ENCODE results near the gene MRPL2. TPM values are rescaled to one million over a fixed set of nuclear protein-coding genes. Genes with fewer than 3 reads are reported as not detected.

MRPL2 gene
- polyA plus RNA-seq, 1 donor (not counting 4 experiments of a cell fraction or from before 2014, with no cell fraction given), result 27.4 TPM

DNA sequence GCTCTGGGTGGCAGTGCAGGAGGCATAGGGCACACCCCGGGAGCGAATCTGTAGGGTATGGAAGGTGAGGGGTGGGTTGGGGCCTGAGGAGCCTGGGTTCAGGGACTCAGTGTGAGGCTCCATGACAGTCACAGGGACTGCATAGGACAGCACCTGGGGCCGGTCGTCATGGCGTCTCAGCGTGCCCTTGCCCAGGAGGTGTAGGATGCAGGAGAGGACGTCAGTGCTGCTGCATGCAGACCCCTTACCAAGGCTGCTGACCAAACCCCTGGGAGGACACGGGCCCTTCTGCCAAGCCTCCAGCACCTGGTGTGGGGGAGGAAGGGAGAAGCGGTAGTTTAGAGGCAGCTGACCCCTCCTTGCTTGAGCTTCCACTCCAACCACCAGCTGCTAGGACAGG lies 21.5 kb downstream of the MRPL2 start:
- Histone ChIP-seq H3K27ac (ENCODE audit: control insufficient read depth, insufficient read depth, low read length) (no peak overlapping the region), H3K27me3 (ENCODE audit: control insufficient read depth, extremely low read depth, insufficient read depth, low read length) (no peaks in the 10 kb centered on the region), H3K4me3 (ENCODE audit: control insufficient read depth in 2 of 3, extremely low read depth in 1 of 3, insufficient read depth in 2 of 3, low read depth in 1 of 3, low read length in 3 of 3) (no peak overlapping the region), H3K9me1 (ENCODE audit: control insufficient read depth, extremely low read depth, insufficient read depth, low read length) (no peaks in the 10 kb centered on the region), H3K9ac (ENCODE audit: control insufficient read depth, extremely low read depth, insufficient read depth, low read length) (no peak overlapping the region), H3K79me2 (ENCODE audit: control insufficient read depth, insufficient read depth, low read length) (no peaks in the 10 kb centered on the region), H4K20me1 (ENCODE audit: control insufficient read depth, extremely low read depth, insufficient read depth, low read length) (peaks cover 2% of the 10 kb centered on the region), H3K36me3 (ENCODE audit: control insufficient read depth in 2 of 2, extremely low read depth in 1 of 2, insufficient read depth in 2 of 2, low read length in 2 of 2) (peaks cover 30 to 35% of the 10 kb centered on the region in 2 experiments), H3K4me2 (ENCODE audit: control insufficient read depth, extremely low read depth, insufficient read depth, low read depth, low read length) (no peak overlapping the region), H2AFZ (ENCODE audit: control insufficient read depth, low read length) (no peak overlapping the region), H3K9me3 (ENCODE audit: control insufficient read depth, low read depth, low read length) (no peaks in the 10 kb centered on the region), H3K4me1 (ENCODE audit: control insufficient read depth, extremely low read depth, insufficient read depth, low read length) (no peaks in the 10 kb centered on the region)
- dilution Hi-C loops (cut with MboI; ENCODE audit: extremely low pct_ligation_motif_present, low sequenced_read_pairs), result no loop called here
- DNase-seq (ENCODE audit: low read depth, low spot score) (no peak), FAIRE-seq (no peak)
- TF ChIP-seq EZH2 (IDR thresholded peaks at IDR 0.05; ENCODE audit: low read length), result no peak
- TF ChIP-seq, protein P1, sequence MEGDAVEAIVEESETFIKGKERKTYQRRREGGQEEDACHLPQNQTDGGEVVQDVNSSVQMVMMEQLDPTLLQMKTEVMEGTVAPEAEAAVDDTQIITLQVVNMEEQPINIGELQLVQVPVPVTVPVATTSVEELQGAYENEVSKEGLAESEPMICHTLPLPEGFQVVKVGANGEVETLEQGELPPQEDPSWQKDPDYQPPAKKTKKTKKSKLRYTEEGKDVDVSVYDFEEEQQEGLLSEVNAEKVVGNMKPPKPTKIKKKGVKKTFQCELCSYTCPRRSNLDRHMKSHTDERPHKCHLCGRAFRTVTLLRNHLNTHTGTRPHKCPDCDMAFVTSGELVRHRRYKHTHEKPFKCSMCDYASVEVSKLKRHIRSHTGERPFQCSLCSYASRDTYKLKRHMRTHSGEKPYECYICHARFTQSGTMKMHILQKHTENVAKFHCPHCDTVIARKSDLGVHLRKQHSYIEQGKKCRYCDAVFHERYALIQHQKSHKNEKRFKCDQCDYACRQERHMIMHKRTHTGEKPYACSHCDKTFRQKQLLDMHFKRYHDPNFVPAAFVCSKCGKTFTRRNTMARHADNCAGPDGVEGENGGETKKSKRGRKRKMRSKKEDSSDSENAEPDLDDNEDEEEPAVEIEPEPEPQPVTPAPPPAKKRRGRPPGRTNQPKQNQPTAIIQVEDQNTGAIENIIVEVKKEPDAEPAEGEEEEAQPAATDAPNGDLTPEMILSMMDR (optimal IDR thresholded peaks at IDR 0.05 in 1 of 3, IDR thresholded peaks at IDR 0.05 in 1 of 3, conservative IDR thresholded peaks at IDR 0.05 in 1 of 3; ENCODE audit: extremely low read depth in 1 of 3, insufficient read depth in 2 of 3, low read length in 3 of 3), result no peak

DNA sequence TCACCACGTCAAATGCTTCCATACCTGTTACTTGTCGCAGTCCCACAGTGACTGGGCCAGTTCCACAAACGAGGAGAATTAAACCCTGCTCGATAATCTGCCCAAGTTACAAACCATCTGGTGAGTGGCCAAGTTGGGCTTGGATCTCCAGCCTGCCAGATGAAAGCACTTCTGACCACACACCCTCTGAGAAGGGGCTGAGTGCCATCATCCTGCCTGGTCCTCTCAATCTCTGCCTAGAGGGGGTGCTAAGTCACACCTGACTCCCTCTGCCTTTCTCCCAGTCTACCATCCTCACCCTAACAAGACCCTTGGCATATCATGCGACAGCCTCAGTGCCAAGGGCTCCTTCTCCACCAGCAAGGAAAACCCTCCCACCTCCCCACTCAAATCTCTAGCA lies 22.0 kb downstream of the MRPL2 start:
- H4K20me1 ChIP-seq (ENCODE audit: control insufficient read depth, extremely low read depth, insufficient read depth, low read length), result peaks cover 2% of the 10 kb centered on the region
- no peak overlapping the region for H3K4me3 ChIP-seq (ENCODE audit: control insufficient read depth in 2 of 3, extremely low read depth in 1 of 3, insufficient read depth in 2 of 3, low read depth in 1 of 3, low read length in 3 of 3)
- H2AFZ ChIP-seq (ENCODE audit: control insufficient read depth, low read length), result no peak overlapping the region
- FAIRE-seq (no peak), DNase-seq (ENCODE audit: low read depth, low spot score) (no peak)
- H3K9ac ChIP-seq (ENCODE audit: control insufficient read depth, extremely low read depth, insufficient read depth, low read length), result no peak overlapping the region
- H3K9me1 ChIP-seq (ENCODE audit: control insufficient read depth, extremely low read depth, insufficient read depth, low read length), result no peaks in the 10 kb centered on the region
- H3K9me3 ChIP-seq (ENCODE audit: control insufficient read depth, low read depth, low read length), result no peaks in the 10 kb centered on the region
- TF ChIP-seq, protein P1 (optimal IDR thresholded peaks at IDR 0.05 in 1 of 3, IDR thresholded peaks at IDR 0.05 in 1 of 3, conservative IDR thresholded peaks at IDR 0.05 in 1 of 3; ENCODE audit: extremely low read depth in 1 of 3, insufficient read depth in 2 of 3, low read length in 3 of 3), result no peak
- TF ChIP-seq EZH2 (IDR thresholded peaks at IDR 0.05; ENCODE audit: low read length), result no peak
- H3K27ac ChIP-seq (ENCODE audit: control insufficient read depth, insufficient read depth, low read length), result no peak overlapping the region
- H3K4me1 ChIP-seq (ENCODE audit: control insufficient read depth, extremely low read depth, insufficient read depth, low read length), result no peaks in the 10 kb centered on the region
- dilution Hi-C loops (cut with MboI; ENCODE audit: extremely low pct_ligation_motif_present, low sequenced_read_pairs), result no loop called here
- H3K27me3 ChIP-seq (ENCODE audit: control insufficient read depth, extremely low read depth, insufficient read depth, low read length), result no peaks in the 10 kb centered on the region
- H3K36me3 ChIP-seq (ENCODE audit: control insufficient read depth in 2 of 2, extremely low read depth in 1 of 2, insufficient read depth in 2 of 2, low read length in 2 of 2), result peaks cover 30 to 34% of the 10 kb centered on the region in 2 experiments
- no peak overlapping the region for H3K4me2 ChIP-seq (ENCODE audit: control insufficient read depth, extremely low read depth, insufficient read depth, low read depth, low read length)
- H3K79me2 ChIP-seq (ENCODE audit: control insufficient read depth, insufficient read depth, low read length), result no peaks in the 10 kb centered on the region
